ENCODE measurements around the gene GLUL.
"Not testable (repeated sequence)": the region's sequence is repeated elsewhere in the genome, so short reads cannot be mapped to it uniquely, and the experiment has no call there.

The GLUL gene

DNA sequence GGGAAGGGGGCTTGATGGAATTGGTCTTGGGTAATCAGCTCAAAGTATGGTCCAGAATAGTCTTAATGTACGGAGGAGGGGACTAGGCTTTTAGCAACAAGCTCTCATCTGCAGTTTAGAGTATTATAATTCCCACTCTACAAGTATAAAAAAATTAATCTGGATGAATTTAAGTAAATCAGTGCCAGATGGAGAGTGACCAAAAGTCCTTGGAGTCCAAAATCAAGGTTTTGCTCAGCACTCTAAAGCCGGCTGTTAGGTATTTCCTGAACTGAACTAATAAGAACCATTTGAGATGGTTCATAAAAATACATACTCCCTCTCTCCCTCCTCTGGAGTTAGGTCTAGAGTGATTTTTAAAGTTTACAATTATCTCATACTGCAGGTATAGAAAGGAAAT lies 23.7 kb downstream of the GLUL start:
- no peak for DNase-seq

DNA sequence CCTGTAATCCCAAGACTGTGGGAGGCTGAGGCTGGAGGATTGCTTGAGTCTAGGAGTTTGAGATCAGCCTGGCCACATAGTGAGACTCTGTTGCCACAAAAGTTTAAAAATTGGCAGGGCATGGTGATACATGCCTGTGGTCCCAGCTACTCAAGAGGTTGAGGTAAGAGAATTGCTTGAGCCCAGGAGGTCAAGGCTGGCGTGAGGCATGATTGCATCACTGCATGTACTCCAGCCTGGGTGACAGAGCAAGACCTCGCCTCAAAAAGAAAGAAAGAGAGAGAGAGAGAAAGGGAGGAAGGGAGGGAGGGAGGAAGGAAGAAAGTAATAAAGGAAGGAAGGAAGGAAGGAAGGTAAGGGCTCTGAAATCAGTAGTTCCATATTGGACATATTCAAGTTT lies 25.0 kb downstream of the GLUL start:
- no peak for DNase-seq

DNA sequence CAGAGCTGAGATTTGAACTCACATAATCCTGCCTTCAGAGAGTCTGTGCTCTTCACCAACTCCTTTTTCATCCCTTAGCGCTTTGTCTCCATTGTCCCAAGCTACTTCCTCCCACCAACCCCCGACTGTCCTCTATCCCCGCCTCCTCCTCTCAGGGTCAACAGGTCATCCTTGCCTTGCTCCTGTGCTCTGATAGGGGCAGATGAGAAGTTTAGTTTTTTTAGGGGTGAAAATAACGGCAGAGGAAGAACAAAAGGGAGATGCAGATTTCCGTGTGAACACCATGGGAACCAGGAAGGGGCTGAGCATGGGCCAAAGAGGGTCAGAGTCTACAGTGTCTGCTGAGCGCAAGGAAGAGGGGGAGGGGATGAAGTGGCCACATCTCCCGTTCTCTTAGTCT lies 31.9 kb downstream of the GLUL start:
- DNase-seq, result no peak

DNA sequence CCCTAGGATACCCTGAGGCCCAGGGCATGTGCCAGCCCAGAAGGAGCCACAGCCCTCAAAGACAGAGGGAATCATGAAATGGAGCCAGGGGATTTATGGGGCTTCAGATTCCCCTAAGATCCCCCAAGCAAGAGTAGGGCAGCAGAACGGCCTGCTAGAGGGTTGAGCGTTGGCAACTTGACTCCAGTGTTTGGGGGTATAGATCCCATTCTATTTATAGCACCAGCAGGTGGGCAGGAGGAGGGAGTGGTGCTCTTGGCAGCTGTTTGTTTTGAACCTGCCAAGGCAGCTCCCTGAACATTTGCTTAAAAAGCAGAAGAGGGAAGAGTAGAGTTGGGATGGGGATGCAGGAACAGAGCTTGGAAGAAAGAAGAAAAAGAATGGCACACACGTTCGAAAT lies 33.7 kb downstream of the GLUL start:
- DNase-seq, result no peak

DNA sequence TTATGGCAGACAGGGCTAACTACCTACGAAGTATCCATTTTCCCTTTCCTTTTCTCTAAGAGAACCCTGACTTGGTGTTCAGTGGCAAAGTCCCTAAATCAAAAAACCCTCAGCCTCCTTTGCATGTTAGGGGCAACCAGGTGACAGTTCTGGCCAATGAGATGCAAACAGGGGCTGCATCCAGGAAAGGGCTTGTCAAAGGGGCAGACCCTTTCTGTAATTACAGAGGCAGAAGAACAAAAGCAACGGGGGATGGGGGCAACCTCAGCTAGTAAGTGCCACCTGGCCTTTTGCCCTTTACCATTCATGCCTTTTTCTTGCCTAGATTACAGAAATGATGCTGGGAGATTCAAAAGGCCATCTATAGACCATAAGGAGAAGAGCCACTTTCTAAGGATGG lies 34.4 kb downstream of the GLUL start:
- no peak for DNase-seq

DNA sequence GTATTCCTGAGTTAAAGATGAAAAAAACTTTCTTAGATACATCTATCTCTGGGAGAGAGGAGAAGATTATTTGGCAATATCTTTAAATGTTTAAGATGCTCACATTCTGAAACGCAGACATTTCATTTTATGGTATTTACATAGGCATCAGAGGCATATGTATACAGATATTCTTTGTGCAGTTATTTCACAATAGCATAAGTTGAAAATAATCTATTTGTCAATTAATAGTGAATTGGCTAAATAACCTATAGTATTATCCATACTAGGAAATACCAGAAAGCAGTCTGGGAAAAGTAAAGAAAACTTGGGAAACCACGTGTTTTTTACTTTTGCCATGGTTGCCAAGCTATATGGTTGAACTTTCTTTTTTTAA lies 35.9 kb downstream of the GLUL start:
- no peak for DNase-seq

DNA sequence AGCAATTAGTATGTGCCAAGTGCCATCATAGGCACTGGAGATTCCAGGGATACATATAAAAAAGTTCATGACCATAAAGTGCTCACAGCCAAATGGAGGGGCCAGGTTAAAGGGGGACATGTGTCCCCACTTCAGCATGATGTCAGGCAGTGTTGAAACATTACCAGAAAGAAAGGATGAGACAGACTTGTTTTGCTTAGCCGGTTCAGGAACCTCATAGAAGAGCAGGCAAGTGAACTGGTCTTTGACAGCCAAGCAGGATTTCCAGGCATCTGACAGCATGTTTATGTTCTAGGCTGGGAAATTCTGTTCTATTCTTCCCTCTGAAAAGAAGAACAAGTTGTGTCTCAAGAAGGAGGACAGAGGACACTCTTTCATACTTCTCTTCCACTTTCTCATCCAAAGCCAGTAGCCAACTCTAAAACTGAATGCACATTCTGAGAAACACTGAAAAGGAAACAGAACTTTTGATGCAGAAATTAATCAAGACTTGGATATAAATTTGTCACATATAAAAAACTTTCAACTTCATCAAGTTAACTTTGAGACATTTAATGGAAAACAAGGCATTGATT lies 39.7 kb downstream of the GLUL start:
- no peak for DNase-seq

DNA sequence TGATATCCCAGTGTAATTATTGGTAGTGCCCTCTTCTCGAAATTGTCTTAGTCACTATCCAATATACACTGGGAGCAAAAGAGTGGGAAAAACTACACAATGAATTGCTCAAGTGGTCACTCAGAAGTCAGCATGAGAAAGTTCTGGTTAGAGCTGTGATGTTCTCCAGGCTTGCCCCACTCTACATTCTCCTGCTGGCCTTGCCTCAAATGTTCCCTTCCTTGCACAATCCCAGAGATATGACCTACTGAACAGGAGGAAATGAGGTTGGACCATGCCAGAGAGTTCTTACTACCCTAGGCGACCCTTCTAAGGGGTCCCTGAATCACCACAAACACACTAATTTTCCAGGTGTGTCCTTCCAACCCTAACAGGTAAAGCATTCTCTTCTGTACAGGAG lies 40.8 kb downstream of the GLUL start:
- DNase-seq, result no peak

DNA sequence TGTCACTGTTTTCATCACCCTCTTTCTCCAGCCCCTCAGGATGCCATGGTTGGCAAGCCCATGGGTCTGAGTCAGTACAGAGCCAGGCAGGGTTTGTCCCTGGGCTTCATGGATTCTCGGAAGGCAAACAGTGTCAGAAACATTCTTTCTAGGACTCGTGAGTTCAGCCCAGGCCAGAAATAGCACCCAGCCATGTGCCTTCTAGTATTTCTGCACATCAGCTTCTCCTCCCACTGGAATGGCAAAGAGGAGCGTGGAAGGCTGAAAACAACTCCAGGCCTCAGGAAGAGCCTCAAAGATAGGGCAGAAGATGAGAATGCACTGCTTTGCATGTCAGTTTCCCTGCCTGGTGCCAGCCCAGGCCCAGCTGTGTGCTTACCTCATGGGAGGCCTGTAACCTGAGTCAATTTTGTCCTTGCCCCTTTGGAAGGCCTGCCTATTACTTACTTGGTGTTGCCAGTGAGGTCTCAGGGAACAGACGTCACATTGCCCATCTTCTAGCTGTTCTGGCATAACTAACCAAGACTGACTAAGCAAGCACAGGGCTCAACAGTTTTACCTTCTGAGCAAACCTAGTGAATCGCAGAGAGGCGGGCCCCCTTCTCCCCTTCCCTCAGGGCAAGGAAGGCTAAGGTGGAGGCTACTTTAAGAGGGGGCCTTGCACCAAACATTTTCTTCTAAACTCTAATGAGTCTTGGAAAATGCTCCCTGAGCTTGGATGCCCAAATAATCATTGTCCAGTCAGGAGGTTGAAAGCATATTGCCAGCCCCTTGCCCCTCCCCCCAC lies 42.4 kb downstream of the GLUL start:
- no peak for DNase-seq

DNA sequence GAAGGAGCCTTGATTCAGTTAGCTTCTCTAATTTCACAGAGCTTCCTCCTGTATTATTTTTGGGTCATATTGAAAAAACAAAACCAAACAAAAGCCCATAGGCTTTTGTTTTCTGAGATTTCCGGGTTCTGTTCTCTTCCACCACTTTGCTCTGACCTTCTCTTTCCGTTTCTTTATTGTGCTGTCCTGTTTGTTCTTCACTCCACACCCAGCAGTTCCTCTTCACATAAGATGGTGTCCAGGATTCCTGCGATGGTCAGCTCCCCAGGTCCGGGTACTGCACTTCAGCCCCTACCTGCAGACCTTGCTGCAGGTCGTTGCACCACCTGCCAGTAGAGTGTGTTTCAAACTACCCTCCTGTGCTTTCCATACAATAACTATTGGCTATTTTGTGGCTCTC lies 44.6 kb downstream of the GLUL start:
- DNase-seq, result no peak

DNA sequence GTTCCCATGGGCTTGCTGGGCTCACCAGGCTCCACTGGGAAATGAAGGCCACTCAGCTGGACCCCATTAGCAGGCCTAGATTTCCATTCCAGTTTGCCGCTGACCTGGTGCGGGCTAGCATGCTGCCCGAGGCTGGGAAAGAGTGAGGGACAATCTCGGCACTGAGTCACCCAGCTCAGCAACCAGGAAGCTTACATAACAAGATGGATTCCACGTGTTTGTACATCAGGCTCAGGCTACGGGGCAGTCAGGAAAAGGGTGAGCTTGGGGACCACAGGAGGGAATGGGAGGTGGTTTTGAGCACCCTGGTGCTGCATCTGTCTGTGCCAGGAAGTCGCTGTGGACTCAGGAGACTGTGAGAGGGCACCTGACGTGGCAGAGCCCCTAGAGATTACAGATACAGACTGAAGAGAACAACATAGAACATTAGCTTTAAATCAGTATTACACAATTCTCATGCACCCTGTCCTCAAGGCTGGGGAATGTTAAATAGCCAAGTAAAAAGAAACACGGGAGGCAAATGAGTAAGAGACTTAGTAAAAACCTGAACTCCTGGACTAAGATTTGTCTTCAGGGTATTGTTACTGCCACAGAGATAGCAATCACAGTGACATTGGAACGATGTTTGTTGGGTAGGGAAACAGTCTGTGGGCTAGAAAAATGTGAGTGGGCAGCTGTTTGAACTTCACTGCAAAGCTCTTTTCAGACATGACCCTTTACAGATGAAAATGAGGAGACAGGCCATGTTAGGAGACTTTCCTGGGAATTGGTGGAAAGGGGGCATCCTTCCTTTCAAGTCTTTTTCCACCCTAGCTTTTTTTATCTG lies 51.1 kb downstream of the GLUL start:
- DNase-seq, result peak; percentile 74

DNA sequence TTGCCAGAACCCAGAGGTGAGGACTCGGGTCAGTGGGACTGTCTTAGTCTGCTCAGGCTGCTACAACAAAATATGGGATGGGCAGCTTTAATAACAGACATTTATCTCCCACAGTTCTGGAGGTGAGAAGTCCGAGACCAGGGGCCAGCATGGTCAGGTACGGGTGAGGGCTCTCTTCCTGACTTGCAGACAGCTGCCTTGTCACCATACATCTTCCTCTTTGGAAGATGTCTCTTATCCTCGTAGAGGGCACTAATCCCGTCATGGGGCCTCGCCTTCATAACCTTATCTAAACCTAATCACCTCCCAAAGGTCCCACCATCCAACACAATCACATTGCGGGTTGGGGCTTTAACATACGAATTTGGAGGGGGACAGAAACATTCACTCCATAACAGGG lies 51.9 kb downstream of the GLUL start:
- no peak for DNase-seq

DNA sequence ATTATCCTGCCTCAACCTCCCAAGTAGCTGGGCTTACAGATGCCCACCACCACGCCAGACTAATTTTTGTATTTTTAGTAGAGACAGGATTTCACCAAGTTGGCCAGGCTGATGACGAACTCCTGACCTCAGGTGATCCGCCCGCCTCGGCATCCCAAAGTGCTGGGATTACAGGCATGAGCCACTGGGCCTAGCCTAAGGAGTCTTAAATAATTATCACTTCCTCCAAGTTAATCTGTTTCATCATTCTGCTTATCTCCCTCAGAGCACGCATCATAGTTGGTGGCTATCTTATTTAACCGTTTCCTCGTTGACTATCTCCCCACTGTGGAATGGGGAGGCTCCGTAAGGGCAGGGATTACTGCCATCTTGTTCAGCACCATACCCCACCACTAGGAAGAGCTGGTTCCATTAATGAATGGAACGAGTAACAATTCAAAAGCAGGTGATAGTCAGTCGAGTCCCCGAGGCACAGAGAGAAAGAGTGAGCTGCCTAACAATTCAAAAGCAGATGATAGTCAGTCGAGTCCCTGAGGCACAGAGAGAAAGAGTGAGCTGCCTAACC lies 52.7 kb downstream of the GLUL start:
- no peak for DNase-seq

DNA sequence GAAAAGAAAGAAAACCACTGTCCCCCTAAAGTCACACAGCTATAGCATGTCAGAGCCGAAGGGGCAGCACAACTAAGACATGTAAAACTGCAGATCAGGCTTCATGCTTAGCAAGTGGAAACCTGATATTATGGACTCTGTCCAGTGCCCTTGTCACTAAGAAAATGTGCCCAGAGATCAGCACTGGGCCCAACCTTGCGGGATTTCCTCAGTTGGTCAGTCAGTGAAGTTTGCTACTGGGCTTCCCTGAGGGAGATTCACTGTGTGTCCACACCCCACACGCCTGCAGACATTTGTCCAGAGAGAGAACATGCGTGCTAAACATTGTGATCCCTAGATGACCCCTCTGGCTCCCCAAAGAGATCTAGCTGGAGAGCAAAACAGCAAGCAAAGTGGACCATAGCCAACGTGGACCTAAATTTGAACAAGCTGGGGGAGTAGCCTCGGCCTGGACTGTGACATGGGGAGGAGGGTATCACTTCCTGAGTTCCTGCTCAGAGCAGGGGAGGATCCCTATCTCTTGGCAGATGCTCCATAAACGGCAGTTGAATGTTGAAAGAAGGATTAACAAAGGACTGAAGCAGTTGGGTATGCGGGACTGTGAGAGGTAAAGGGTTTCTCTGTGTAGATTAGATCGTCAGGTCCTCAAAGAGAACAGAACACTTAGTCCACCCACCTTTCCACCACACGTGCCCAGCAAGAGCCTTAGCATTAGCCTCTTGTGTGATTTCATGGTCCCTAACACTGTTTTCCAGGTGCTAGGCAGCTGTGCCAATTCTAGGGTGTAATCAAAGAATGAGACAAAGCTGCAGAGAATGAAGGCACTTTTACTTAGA lies 53.6 kb downstream of the GLUL start:
- DNase-seq, result no peak

DNA sequence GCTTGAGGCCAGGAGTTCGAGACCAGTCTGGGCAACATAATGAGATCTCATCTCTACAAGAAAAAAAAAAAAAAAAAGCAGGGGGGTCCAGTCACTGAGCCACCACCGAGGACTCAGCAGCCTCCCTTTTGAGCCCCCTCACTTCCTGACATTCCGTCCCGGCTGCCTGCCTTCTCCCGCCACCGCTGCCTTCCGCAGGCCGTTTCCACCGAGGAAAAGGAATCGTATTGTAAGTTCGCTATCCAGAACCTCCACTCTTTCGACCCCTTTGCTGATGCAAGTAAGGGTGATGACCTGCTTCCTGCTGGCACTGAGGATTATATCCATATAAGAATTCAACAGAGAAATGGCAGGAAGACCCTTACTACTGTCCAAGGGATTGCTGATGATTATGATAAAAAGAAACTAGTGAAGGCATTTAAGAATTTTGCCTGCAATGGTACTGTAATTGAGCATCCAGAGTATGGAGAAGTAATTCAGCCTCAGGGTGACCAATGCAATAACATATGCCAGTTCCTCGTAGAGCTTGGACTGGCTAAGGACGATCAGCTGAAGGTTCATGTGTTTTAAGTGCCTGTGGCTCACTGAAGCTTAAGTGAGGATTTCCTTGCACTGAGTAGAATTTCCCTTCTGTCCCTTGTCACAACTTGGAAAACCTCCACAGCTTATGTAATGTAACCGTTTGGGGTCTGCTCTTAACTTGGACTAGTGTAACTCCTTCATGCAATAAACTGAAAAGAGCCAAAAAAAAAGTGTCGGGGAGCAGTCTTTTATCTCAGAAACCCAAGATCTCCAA lies 55.6 kb downstream of the GLUL start:
- DNase-seq, result no peak

DNA sequence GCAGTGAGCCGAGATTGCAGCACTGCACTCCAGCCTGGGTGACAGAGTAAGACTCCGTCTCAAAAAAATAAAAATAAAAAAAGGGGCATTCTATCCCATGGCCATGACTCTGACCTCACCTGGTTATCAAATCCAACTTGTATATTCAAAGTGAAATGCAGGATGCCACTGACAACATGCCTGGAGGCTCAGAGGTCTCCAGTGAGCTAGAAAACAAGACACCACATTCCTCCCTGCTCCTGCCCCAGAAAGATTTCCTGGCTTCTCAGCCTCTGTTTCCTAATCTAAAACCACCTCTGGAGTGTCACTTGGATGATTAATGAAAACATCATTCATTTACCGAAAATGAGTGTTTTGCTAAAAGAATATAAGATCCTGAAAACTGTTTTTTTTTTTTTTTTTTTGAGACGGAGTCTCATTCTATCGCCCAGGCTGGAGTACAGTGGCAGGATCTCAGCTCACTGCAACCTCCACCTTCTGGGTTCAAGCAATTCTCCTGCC lies 58.5 kb downstream of the GLUL start:
- DNase-seq, result not testable (repeated sequence)

DNA sequence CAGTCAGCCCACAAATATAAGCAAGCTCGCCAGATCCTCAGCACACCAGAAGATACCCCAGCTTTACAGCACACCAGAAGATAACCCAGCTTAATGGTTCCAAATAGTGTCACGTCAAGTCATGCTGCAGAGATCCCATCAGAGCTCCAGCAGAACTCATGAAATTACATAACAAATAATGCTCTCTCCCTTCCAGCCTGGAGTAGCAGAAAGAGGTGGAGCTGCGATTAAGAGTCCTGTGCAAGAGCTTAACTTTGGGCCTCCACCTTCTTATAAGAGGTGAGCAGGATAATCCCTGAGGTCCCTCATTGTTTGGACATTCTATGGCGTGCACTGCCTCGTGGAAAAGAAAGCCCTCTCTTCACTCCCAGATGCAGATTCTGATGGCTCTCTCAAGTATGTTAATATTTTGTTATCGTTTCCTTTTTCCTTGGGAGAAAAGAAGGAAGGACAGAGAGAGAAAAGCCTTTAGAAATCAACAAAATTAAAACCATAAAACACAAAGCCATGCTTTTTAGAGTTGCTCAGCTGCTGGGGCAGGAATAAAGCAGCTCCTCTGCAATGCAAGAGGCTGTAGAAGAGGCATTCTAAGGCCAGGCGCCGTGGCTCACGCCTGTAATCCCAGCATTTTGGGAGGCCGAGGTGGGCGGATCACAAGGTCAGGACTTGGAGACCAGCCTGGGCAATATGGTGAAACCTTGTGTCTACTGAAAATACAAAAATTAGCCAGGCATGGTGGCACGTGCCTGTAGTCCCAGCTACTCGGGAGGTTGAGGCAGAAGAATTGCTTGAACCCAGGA lies 59.1 kb downstream of the GLUL start:
- no peak for DNase-seq
